Heart right ventricle (tissue), 16 donors: ENCODE results near the gene POLK. TPM values are rescaled to one million over a fixed set of nuclear protein-coding genes. Genes with fewer than 3 reads are reported as not detected.

Experiments used
- ATAC-seq, 8 donors: fragments of 200-7000 bp; cut with Tn5 transposase; one replicate each; pipeline ENCODE4 v1.9.1; 2020; ENCODE audit warnings: mild to moderate bottlenecking in 8 of 8, moderate library complexity in 8 of 8, moderate number of reproducible peaks in 1 of 8
- DNase-seq, 2 donors: peaks; one replicate each; pipeline ENCODE4 v3.0.0-alpha.2; 2020
- H3K27ac ChIP-seq, 10 donors: fragments of 200-600 bp; sonication (generic) in 2 of 10; one replicate each; pipeline versions ENCODE4 v1.5.0 to v1.8.0; 2020 to 2022; ENCODE audit warnings: mild to moderate bottlenecking in 3 of 10
- H3K27me3 ChIP-seq, 7 donors: fragments of 200-600 bp; one replicate each; pipeline ENCODE4 v1.8.0; 2021 to 2022; ENCODE audit warnings: mild to moderate bottlenecking in 2 of 7
- H3K36me3 ChIP-seq, 9 donors: fragments of 200-600 bp; sonication (generic) in 1 of 9; one replicate each; pipeline versions ENCODE4 v1.5.0 to v1.8.0; 2020 to 2022; ENCODE audit warnings: mild to moderate bottlenecking in 2 of 9
- H3K4me1 ChIP-seq, 9 donors: fragments of 200-600 bp; sonication (generic) in 1 of 9; one replicate each; pipeline versions ENCODE4 v1.5.0 to v1.8.0; 2020 to 2022; ENCODE audit warnings: mild to moderate bottlenecking in 4 of 9
- H3K4me3 ChIP-seq, 10 donors: fragments of 200-600 bp; sonication (generic) in 2 of 10; one replicate each; pipeline versions ENCODE4 v1.5.0 to v1.8.0; 2020 to 2022; ENCODE audit warnings: mild to moderate bottlenecking in 7 of 10, moderate library complexity in 2 of 10
- H3K9me3 ChIP-seq, 11 donors: fragments of 200-600 bp in 10 of 11; sonication (generic) in 2 of 11; one replicate each; pipeline versions ENCODE4 v1.5.0 to v1.8.0; 2013 to 2022; ENCODE audit warnings: mild to moderate bottlenecking in 2 of 11, control low read depth in 1 of 11, moderate library complexity in 1 of 11
- CTCF ChIP-seq, 9 donors: fragments of 200-600 bp; sonication (generic) in 2 of 9; IDR thresholded peaks; one replicate each; pipeline versions ENCODE4 v1.5.0 to v1.8.0; 2021 to 2022; ENCODE audit warnings: antibody characterized with exemption in 9 of 9, mild to moderate bottlenecking in 5 of 9, moderate library complexity in 1 of 9
- WGBS, 2 donors: extraction: QIAGEN DNeasy Blood & Tissue Kit; methylation state at CpG; one replicate each; pipeline ENCODE4 v1.1.7; 2013; ENCODE audit warnings: inconsistent platforms in 1 of 2; 5-methylcytosine and 5-hydroxymethylcytosine counted together
- intact Hi-C, 10 donors: fragments of 100-400 bp; cut with DNase I; formaldehyde crosslinking; loops; one replicate each; pipeline versions ENCODE4 v1.11.1 to v1.14.2; 2022
- polyA plus RNA-seq, 2 donors: library from polyadenylated mRNA; stranded (reverse); fragments of 200-250 nt; gene quantifications; one replicate each; pipeline ENCODE4 v1.2.3, GENCODE V29; 2013
- total RNA-seq, 10 donors: library from RNA; stranded (reverse); fragmentation: NEBNext Ultra II Directional in 3 of 10; extraction: Animal tissue kit (Norgen Biotek cat#: 25700) in 3 of 10; gene quantifications; one replicate each; pipeline versions ENCODE4 v1.2.1 to v1.2.4, GENCODE V29; 2021 to 2023
- donor health status: Arrhythmogenic right ventricular cardiomyopathy.
- donor health status: ischemic (EF 13 %, LVEDD 7.1; RV severe dilation, severe dysfunction).
- donor health status: healthy with polysubstance abuse.
- donor health status: DM: no; HTN: yes; CAD: no.
- donor health status: DM: no; HTN: no; CAD: no.
- donor health status: ischemic (EF 25% LVEDD 6.9; RV normal size, moderate dysfunction).
- donor health status: ischemic (EF 25% LVEDD 5.7; RV mildly dilated, moderate dysfunction).
- donor health status: healthy.
- donor health status: DM: yes; HTN: yes; CAD: no.
- donor health status: Ischemic cardiomyopathy.
- donor health status: ischemic (EF 35%, LVEDD 5.7; RV mildly dilated, moderate dysfunction).
- donor health status: nonischemic (EF 11% LVEDD 7.7; RV severe dilation, severe dysfunction).
- donor health status: DM: yes; HTN: yes; CAD: no.
- donor health status: PGD.
- donor health status: ischemic (EF 29% LVEDD 5.4; RV normal size, mild dysfunction).
- donor health status: nonischemic (EF 23%, LVEDD 6.1; RV moderate dilation, normal function).

Gene POLK
- total and polyA plus RNA-seq, 12 donors, result 4.0 to 27.2 (median 22.6) TPM

GRCh38 chr5:75612226-75612569, 100.5 kb downstream of the POLK start:
- 25% methylated on average over 12 of the region's 12 CpGs for WGBS, 2 donors
- peak in 1 of 8 donors; percentile 37 for ATAC-seq
- H3K27ac ChIP-seq, result no peak overlapping the region

GRCh38 chr5:75612901-75613300, 101.2 kb downstream of the POLK start:
- DNase-seq, result no peak
- intact Hi-C loops, result no loop called here
- peaks cover 0 to 9% (median 0%) of the 10 kb centered on the region in 7 donors for H3K27me3 ChIP-seq
- TF ChIP-seq CTCF (IDR thresholded peaks at IDR 0.05), result no peak
- no peak overlapping the region for H3K27ac ChIP-seq
- peaks cover 0 to 17% (median 11%) of the 10 kb centered on the region in 9 donors for H3K4me1 ChIP-seq
- H3K9me3 ChIP-seq, result no peaks in the 10 kb centered on the region
- no peak for ATAC-seq
- no peaks in the 10 kb centered on the region for H3K36me3 ChIP-seq
- 95% methylated on average over 3 of the region's 3 CpGs for WGBS, 2 donors
- no peak overlapping the region for H3K4me3 ChIP-seq

More at GRCh38 chr5:75612226-75612569, 100.5 kb downstream of the POLK start:
- intact Hi-C loops, result no loop called here
- Histone ChIP-seq H3K9me3 (no peaks in the 10 kb centered on the region), H3K36me3 (no peaks in the 10 kb centered on the region), H3K27me3 (peaks cover 0 to 9% (median 0%) of the 10 kb centered on the region in 7 donors), H3K4me3 (peak overlapping the region in 7 of 10 donors; percentile 33 to 69 (median 66)), H3K4me1 (peaks cover 0 to 17% (median 11%) of the 10 kb centered on the region in 9 donors)
- no peak for TF ChIP-seq CTCF (IDR thresholded peaks at IDR 0.05)
- DNase-seq, result no peak

GRCh38 chr5:75614176-75614575, 102.5 kb downstream of the POLK start:
- intact Hi-C loops, result no loop called here
- peaks cover 0 to 17% (median 11%) of the 10 kb centered on the region in 9 donors for H3K4me1 ChIP-seq
- H3K4me3 ChIP-seq, result no peak overlapping the region
- ATAC-seq, result no peak
- H3K9me3 ChIP-seq, result no peaks in the 10 kb centered on the region
- no peak overlapping the region for H3K27ac ChIP-seq
- peaks cover 0 to 9% (median 0%) of the 10 kb centered on the region in 7 donors for H3K27me3 ChIP-seq
- no peaks in the 10 kb centered on the region for H3K36me3 ChIP-seq
- no peak for DNase-seq
- no peak for TF ChIP-seq CTCF (IDR thresholded peaks at IDR 0.05)
- 88 to 98% methylated on average over 1 of the region's 1 CpG for WGBS, 2 donors

GRCh38 chr5:75616371-75616881, 104.7 kb downstream of the POLK start:
- no peak for ATAC-seq
- WGBS, 2 donors, result 64 to 68% methylated on average over 4 of the region's 4 CpGs
- no peak for DNase-seq

More at GRCh38 chr5:75616371-75616881, 104.7 kb downstream of the POLK start:
- Histone ChIP-seq H3K27ac (no peak overlapping the region), H3K27me3 (peaks cover 0 to 5% (median 0%) of the 10 kb centered on the region in 7 donors), H3K36me3 (no peaks in the 10 kb centered on the region), H3K4me1 (peaks cover 0 to 7% (median under 1%) of the 10 kb centered on the region in 9 donors), H3K9me3 (no peaks in the 10 kb centered on the region), H3K4me3 (no peak overlapping the region)
- no peak for TF ChIP-seq CTCF (IDR thresholded peaks at IDR 0.05)
- intact Hi-C loops, result no loop called here
